ENCODE results near the gene GPR61. TPM values are rescaled to one million over a fixed set of nuclear protein-coding genes. Genes with fewer than 3 reads are reported as not detected.

GPR61 gene
- total RNA-seq, 1 donor from 2014 or later, result not detected

DNA sequence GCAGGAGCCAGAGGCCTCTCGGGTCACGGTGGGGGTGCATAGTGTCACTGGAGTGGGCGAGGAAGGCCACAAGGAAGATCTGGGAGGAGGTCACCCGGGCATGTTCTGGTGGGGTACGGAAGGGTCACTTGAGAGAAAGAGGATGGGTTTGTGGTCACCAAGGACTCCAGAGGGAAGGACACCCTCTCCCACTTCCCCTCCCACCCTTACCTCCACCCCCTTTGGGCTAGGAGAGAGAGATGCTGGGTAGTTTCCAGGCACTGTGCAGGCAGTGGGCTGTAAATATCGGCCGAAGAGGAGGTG lies 30.8 kb upstream of the GPR61 start:
- no peak for DNase-seq (ENCODE audit: low spot score)

DNA sequence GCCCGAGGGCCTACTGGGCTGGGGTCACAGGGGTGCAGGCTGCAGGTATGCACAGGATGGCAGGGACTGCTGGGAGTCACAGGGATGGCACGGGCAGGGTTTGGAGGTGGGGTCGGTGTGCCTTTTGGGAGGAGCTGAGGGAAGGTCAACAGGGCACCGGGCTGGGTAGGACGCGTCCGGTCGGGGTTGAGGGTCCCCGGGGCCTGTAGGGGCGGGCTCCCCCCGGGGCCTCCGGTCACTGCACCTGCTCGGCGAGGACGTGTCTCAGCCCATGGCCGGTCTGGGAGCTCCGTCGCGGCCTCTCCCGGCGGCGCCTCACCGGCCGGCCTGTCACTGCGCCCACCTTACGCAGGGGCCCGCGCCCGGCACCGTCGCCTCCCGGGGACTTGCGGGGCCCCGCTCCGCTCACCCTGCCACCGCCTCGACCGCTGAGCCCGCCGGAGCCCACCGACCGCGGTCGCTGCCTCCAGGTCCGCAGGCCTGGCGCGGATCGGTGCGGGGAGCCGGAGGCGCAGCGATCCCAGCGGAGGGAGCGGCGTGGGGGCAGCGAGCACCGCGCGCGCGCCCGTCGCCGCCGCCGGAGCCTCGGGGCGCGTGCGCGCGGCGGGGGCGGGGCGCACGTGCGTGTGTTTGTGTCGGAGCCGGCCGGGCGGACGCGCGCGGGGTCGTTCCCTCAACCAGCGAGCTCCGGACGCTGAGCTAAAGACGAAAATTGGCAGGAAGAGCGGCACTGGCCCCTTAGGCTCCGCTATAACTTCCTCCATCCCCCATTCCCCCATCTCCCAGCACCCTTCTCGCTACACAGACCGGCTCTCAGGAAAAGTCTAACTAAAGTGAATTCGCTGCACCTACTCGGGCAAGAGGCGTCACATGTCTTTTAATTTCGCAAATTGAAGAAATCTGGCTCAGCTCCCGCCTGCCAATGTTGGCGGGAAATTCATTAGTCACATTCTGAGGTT lies 30.2 kb upstream of the GPR61 start, which contains the start of gene AMIGO1:
Gene AMIGO1 (minus strand): TSS at position 552 of the 959 bp plus-strand sequence. CDS start 815 bp downstream, outside the sequence.
- no peak for DNase-seq (ENCODE audit: low spot score)

DNA sequence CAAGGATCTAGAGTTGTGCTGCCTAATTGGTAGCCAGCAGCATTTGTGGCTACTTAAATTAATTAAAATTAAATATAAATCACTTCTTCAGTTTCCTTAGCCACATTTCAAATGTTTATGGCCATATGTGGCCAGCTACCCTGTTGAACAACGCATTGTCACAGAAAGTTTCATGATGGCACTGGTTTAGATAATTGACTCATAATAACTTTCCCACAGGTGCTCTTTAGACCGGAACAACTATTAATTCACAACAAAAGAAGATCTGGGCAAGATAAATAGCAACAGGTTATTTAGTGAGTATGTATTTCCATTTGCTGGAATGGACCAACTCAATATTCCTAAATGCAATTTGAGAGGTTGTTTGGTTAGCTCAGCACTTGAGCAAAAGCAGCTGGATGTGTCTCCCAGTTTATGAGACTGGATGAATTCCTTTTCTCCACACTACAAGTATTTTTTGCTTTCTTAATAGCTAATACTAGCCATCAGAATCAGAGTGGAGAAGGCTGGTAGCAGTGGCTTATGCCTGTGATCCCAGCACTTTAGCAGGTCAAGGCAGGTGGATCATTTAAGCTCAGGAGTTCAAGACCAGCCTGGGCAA lies 26.5 kb upstream of the GPR61 start:
- no peak for DNase-seq (ENCODE audit: low spot score)

DNA sequence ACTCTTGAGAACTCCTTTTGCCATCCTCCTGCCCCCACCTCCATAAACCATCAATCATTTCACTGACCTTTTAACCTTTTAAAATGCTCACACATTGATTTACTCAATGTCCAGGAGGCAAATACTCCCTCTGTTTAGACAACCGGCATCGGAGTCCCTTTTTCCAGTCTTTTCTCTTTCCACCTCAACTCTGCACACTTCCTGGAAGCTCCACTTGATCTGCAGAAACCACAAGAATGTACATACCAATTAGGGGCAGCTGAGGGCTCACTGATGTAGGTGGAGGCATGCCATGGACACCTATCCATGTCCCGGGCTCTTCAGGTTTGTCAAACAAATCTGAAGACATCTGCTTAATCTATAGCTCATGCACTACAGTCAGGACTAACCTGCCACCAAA lies 24.8 kb upstream of the GPR61 start:
- no peak for DNase-seq (ENCODE audit: low spot score)

DNA sequence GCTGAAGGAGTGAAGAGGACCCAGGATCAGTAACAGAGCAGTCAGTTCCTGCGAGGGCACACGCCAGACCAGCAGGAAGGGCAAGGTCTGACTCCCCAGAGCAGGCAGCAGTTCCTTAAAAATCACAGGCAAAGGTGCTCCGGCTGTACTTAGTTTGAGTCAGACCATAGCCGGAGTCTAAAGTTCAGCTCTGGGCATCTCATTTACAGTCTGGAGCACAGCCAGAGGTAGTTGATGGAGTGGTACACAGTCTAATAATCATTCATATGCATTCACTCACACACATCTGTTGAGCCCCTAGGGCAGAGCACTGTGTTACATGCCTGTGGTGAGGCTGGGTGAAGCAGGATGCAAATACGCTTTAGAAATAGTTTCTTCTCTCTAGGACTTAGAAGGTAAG lies 22.8 kb upstream of the GPR61 start:
- no peak for DNase-seq (ENCODE audit: low spot score)

DNA sequence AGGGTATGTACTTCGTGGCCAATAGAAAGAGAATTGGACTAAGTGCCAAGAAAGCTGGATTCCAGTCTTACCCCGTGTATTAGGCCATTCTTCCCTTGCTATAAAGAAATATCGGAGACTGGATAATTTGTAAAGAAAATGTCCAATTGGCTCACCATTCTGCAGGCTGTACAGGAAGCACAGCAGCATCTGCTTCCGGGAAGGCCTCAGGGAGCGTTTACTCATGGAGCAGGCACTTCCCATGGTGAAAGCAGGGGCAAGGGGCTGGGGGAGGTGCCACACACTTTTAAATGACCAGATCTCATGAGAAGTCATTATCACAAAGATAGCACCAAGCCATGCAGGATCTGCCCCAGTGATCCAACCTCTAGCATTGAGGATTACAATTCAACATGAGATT lies 22.3 kb upstream of the GPR61 start:
- DNase-seq (ENCODE audit: low spot score), result no peak

DNA sequence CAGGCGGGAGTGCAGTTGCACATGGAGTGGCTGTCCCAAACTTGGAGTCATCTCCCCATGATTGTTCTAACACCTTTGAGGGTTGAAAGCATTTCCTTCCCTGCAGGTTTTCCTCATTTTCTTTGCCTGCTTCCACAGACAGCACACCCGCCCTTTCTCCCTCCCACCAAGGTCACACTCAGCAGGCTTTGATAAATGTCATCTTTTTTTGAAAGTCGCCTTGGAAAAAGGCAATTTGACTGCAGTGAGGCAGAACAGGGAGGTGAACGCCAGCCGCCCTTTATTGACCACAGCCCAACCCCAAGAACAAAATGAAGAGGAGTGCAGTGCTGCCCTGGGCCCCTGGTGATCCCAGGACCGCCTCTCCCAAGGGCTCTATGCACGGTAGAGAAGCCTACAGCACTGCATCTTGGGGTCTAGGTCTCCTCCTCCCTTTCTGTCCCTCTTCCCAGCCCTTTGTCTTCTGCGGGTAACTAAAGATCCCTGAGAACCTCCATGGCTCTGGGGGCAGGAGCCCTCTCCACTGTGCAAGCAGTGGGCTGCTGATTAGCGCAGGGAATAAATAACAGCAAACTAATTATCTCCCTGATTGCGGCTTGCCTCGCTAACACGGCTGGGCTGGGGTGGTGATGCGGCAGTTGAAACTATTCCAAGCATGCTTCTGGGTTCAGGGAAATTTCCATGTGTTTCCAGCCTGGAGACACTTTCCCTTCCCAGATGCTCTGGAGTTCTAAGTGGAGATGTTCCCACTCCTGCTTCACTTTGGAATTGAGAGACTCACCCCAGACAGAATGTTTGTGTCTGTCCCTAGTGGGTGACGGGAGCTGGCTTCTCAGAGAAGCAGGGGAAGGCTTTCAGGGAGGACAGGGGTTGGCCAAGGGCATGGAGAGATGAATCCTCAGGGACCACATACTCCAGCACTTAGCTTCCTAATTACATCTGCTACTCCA lies 18.4 kb upstream of the GPR61 start:
- no peak for DNase-seq (ENCODE audit: low spot score)

DNA sequence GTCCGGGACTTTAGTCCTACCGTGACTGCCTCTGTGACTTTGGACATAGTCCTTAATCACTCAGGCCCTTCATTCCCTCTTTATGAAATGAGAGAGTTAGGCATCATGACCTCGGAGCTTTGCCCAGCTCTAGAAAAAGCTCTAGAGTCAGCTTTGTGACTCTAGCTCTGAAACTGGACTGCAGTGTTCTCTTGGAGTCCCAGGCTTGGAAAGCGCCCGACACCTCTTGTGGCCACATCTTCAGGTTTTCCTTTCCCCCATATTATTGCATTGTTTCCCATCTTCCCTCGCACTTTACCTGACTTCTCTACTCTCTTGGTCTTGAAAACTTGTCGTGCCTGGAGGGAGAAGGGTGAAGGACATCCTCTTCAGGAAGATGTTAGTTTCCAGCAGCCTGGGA lies 17.6 kb upstream of the GPR61 start:
- DNase-seq (ENCODE audit: low spot score), result no peak

DNA sequence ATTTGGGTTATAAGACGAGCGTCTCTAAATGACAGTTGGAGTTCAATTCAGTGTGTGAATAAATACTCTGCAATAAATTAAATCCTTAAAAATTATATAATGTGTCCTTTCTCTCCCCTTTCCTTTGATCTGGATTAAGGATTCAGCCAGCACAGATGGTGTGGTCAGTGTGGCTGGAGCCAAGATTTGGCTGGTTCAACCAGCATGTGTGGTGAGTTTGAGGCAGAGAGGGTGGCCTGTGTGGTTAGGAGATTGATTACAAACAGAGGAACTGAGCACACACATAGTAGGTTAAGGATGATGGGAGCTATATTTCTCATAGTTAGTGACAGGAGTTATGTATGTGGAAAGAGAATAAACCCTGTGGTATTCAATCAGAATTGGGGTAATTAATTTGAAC lies 16.0 kb upstream of the GPR61 start:
- no peak for DNase-seq (ENCODE audit: low spot score)

DNA sequence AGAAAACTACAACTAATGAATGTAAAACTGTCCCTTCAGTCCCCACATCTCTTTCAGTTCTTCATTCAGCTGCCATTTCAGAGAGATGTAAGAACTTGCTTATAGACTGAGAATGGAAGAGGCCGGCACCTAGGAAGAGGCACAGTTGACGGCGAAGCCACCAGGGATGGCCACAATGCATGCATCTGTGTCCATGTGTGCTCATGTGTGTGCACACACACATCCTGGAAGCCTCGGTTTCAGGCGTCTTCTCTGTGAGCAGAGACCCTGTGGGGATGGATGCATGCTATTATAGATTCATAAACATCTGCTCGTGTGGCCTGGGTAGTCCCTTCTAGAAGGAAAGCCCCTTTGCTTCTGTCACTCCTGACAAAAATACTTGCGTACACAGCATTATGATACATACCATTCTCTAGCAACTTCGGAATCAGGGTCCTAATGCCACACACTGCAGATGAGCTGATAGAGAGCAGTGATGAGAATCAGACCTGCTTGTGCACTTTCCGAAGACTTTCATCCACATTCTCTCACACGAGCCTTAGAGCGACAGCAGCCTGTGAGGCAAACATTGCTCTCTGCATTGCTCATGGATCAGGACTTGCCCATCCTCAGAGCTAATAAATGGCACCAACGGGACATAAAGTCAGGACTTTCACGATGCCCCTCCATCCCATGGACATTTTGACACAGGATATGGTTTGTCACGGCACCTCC lies 12.4 kb upstream of the GPR61 start:
- no peak for DNase-seq (ENCODE audit: low spot score)

DNA sequence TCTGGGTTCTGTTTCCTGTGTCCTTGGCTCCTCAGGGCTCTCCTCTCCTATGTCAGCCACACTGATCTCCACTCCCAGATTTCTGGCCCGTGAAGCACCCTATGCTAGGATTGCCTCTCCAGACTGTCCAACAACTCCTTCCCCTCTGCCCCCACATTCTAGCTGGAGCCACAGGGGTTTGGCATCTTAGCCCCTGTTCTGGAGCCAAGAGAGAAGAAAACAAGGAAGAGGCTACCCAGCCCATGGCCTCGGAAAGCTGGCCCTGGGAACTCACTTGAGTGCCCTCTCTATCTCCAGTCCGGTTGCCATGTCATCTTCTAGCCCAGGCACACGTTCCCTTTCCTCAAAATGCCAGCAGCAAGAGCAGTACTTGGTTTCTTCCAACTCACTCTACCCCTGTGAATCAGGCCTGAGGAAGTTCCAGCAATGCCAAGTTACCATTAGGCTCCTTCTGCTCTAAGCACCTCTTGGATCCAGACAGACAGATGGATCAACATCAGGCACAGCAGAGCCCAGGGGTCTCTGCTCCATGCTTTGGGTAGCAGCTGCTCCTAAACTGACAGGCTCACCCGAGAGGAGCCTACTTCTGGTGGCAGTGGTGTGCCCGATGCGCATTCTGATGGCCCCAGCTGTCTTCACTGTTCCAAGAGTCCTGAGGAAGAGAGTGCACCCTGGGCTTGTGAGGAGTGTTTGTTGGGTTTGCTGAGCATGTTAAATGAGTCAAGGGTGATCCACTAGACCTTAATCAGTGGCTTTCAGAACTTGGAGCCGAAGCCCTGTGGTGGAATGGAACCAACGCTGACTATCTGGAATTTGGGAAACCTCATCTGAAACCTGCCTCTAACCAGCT lies 11.6 kb upstream of the GPR61 start:
- no peak for DNase-seq (ENCODE audit: low spot score)

DNA sequence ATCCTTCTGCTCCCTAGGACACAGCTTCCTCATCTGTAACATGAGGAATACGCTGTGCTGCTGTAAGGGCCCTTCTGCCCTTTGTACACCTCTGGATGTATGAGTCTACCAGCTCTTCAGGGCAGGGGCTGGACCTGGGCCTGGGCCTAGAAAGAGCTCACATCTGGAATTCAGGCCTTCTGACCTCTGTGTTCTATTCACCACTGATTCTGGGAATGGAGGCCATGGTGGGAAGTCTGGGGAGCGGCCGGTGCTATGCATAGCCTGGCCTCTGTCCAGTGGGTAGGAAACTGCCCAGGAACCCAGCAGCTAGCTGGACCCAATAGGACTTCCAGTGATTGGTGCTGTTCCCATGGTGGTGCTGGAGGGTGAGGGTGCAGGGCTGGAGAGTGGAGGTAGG lies 11.0 kb upstream of the GPR61 start:
- no peak for DNase-seq (ENCODE audit: low spot score)

DNA sequence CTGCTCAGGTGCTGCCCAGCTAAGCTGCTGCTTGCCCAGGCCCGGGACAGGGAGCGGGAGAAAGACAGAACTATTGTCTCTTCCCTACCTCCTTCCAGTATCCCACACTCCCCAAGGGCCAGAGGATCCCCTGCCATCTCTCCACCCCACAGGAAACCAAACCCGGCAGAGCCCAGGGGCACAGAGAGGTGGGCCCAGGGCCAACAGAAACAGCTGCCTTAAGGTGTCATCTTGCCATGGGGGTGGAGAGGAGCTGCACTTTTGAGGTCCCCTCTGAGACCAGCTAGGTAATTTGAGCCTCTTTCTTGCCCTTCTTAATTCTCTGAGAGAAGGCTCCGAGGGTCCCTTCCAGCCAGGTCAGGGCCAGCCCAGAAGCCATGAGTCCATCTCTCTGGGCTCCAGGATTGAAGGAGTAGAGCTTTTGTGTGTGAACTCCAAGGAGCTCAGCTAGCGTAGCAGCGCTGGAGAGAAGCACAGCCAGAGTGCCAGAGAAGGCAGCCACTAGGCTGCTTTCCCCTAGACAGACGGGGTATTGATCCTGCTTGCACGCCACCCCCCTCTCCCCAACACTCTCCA lies 9.7 kb upstream of the GPR61 start:
- peak; percentile 83 for DNase-seq (ENCODE audit: low spot score)

DNA sequence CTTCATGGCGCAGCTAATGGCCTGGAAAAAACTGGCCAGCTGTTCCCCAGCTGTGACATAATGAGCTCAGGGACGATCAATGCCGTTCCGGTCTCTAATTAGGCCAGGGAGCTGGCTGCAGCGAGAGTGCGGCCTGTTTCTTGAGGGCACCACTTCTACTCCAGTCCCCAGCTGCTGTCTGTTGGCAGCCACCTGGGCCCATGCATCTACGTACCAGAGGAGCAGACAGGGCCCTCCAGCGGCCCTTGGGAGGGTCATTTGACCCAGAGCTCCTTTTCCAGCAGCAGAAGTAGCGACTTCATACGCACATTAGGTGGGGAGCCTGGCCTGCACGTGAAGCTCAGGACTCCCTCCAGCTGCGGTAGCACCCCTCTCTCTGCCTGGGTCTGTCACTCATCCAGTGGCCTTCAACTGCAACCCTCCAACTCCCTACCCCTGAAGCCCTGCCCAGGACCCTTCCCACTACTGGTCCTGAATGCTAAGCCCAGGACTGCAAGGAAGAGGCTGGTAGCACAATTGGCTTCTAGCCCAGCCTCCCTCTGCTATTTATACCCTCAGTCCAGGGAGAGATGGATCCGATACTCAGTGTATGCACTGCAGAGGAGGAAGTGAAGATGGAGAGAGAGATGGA lies 9.1 kb upstream of the GPR61 start:
- peak; percentile 64 for DNase-seq (ENCODE audit: low spot score)

DNA sequence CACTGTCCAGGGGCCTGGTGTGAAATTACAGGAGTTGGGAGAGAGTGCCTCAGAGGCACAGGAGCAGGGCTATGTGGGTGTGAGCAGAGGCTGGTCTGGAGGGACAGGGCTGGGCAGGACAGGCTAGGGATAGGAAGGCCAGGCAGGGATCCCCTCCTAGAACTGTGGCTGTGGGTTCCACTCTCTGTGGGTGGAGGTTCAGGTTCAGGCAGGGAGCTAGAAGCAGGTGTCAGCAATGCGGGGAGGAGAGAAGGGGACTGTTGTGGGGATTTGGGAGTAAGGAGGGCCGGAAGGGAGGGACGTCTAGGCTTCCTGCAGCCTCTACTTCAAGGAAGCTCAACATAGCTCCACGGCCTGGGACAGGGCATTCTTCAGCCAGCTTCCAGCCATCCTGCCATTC lies 8.3 kb upstream of the GPR61 start:
- peak; percentile 57 for DNase-seq (ENCODE audit: low spot score)

DNA sequence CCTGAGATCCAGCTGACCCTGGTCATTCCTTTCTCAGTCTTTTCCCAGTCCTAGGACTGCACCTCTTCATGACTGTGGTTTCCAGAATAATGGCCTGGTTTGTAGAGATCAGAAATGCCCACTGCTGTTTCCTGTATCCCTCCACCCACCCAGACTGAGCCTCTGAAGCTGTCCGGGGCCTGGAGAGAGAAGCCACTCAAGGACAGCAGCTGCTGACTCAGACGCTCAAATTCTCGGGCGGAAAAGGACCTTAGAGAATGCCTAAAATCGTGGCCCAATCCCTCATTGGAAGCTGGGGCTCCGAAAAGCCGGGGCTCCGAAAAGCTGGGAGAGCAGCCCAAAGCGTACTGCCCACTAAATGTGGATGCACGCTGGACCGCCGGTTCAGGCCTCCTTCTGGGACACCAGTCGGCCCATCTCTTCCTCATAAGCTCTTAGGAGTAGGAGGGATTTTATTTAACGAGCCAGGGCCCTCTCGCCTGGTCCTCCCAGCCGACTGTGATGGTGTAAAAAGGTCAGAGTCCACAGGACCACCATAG lies 7.8 kb upstream of the GPR61 start:
- DNase-seq (ENCODE audit: low spot score), result no peak

DNA sequence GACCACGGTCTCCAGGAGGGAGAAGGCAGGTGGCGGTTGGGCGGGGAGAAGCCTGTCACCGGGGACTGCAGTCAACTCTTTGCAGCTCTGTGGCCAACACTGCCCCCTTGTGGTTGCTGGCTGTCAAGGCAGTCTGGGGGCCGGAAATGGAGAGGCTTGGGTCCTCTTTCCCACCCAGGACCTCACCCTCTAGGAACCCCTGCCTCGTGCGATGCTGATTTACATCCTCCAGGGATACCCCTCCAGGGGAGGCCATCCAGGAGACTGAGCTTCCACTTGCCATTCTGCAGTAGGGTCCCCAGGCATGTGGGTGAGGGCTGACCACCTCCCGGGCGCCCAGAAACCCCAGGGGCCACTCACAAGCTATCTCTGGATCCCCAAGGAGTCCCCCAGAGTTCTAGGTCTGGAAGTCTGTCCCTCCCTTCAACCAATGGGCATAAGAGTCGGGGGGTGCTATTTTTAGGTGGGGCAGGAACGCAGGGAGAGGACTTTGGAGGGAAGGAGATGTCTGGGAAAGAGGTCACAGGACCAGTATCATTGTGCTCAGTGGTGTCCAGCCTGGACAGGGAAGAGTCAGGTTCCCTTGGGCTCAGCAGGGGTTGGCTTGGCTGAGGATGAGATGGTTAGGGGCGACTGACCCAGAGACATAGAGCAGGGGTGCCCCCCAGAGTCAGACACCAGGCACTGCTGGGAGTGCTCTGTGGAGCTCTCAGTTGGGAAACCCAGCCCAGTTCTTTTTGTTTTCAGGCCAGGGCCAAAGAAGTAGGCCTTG lies 7.1 kb upstream of the GPR61 start:
- DNase-seq (ENCODE audit: low spot score), result no peak

DNA sequence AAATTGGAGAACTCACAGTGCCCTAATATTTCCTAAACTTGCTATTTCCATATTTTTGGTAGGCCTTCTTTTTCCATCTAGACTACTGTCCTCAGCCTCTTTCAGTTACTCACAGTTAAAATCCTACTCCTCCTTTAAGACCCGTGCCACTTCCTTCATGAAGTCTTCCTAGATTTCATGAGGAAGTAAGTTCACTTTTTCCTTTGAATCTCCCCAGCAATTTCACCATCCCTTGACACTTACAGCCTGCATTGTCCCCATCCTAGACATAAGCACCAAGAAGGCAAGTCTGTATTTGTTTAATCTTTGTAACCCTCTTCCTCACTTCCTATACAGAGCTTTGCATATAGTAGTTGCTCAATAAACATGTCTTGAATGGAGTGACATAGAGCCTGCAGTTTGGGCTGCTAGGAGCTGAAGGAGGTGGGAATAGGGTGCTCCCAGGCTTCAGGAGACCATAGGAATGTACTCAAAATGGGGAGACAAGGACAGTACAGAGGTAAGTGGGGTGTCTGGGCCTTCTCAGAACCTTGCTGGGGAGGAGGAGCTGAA lies 5.3 kb upstream of the GPR61 start:
- DNase-seq (ENCODE audit: low spot score), result no peak
